ENCODE measurements around the gene NCAM2. TPM values are rescaled to one million over a fixed set of nuclear protein-coding genes. Genes with fewer than 3 reads are reported as not detected.

NCAM2 gene
- total and polyA plus RNA-seq, 2 of the 8 experiments (the other 6 are each of a cell fraction or from before 2014, with no cell fraction given): 0.14 to 1.1 TPM

GRCh38 chr21:21268061-21268471 is 269.9 kb downstream of the NCAM2 start:
- no peak overlapping the region for H2BK15ac ChIP-seq (ENCODE audit: low read length)
- H2BK20ac ChIP-seq (ENCODE audit: low read length): no peak overlapping the region
- no peak overlapping the region for H2BK5ac ChIP-seq (ENCODE audit: low read depth, low read length)
- CTCF ChIA-PET (ENCODE audit: partially characterized antibody): interaction anchor here (0.7 to 2.2 kb wide), 5 partner anchors 13 to 269 kb away, joined by 3 to 7 read pairs (median 3); partner anchors contain the start of gene NCAM2
- no peak overlapping the region for H4K8ac ChIP-seq (ENCODE audit: extremely low read depth, insufficient read depth, low read length)
- no peak overlapping the region for H3K9ac ChIP-seq (replicated peaks in 1 of 4; ENCODE audit: extremely low read depth in 1 of 4, low read depth in 3 of 4, low read length in 3 of 4)
- no peak overlapping the region for H2BK120ac ChIP-seq (replicated peaks; ENCODE audit: low read depth, low read length)
- H3K4ac ChIP-seq (replicated peaks; ENCODE audit: insufficient read length, low read depth, low read length): no peak overlapping the region
- FAIRE-seq: no peak
- H3K23me2 ChIP-seq (ENCODE audit: low read depth, low read length): no peaks in the 10 kb centered on the region
- no peak overlapping the region for H3K14ac ChIP-seq (ENCODE audit: insufficient read length)
- POLR2A ChIA-PET (ENCODE audit: partially characterized antibody): no interaction called here
- no peak for TF ChIP-seq NRF1 (IDR thresholded peaks at IDR 0.05; ENCODE audit: low read depth, low read length)
- TF ChIP-seq PHF8 (conservative IDR thresholded peaks at IDR 0.05; ENCODE audit: low read depth, low read length): no peak
- no peak for TF ChIP-seq ASH2L (IDR thresholded peaks at IDR 0.05; ENCODE audit: low read length)
- no peak for TF ChIP-seq GABPA (IDR thresholded peaks at IDR 0.05; ENCODE audit: borderline replicate concordance, insufficient read depth, low read length)
- no peak for TF ChIP-seq YY1 (IDR thresholded peaks at IDR 0.05; ENCODE audit: low read depth, low read length)
- TF ChIP-seq SIRT6 (IDR thresholded peaks at IDR 0.05; ENCODE audit: low read length): no peak
- no peak overlapping the region for H3K18ac ChIP-seq (ENCODE audit: extremely low read depth, low read length)
- no peaks in the 10 kb centered on the region for H4K20me1 ChIP-seq (replicated peaks in 1 of 2; ENCODE audit: control insufficient read depth in 1 of 2, insufficient read depth in 2 of 2, low read length in 2 of 2)
- no peaks in the 10 kb centered on the region for H3K27me3 ChIP-seq (replicated peaks in 1 of 4; ENCODE audit: control insufficient read depth in 3 of 4, extremely low read depth in 1 of 4, insufficient read depth in 3 of 4, low read length in 3 of 4)
- no peak overlapping the region for H3K27ac ChIP-seq (ENCODE audit: low read depth, low read length)
- 92% methylated on average over 6 of the region's 6 CpGs; no CpG with 5 or more reads in 1 of the 2 experiments for WGBS, 2 experiments (ENCODE audit: extremely low coverage in 1 of 2, insufficient coverage in 1 of 2, insufficient read length in 1 of 2, insufficient replicate concordance in 2 of 2, low coverage in 1 of 2, low lambda C conversion rate in 2 of 2, missing lambda C conversion rate in 1 of 2)
- no peak overlapping the region for H3K23ac ChIP-seq (ENCODE audit: insufficient read length)
- H4K5ac ChIP-seq (ENCODE audit: insufficient read length, low read depth, low read length): no peak overlapping the region
- no peak overlapping the region for H2AK5ac ChIP-seq (ENCODE audit: low read depth, low read length)
- H3K56ac ChIP-seq (replicated peaks; ENCODE audit: insufficient read length, low read depth, low read length): no peak overlapping the region
- no peak overlapping the region for H3K4me3 ChIP-seq (ENCODE audit: extremely low read depth in 1 of 4, insufficient read depth in 2 of 4, low read depth in 3 of 4, low read length in 4 of 4)
- no peak overlapping the region for H3K4me2 ChIP-seq (ENCODE audit: insufficient read depth in 1 of 2, low read depth in 2 of 2, low read length in 2 of 2)
- no peaks in the 10 kb centered on the region for H3K79me1 ChIP-seq (ENCODE audit: low read depth, low read length)
- H2BK12ac ChIP-seq (ENCODE audit: low read depth, low read length): no peak overlapping the region
- H3K79me2 ChIP-seq (ENCODE audit: control insufficient read depth in 1 of 2, insufficient read depth in 2 of 2, low read length in 2 of 2): no peaks in the 10 kb centered on the region
- no peak for DNase-seq (ENCODE audit: low read depth in 1 of 2, low spot score in 2 of 2)
- H4K91ac ChIP-seq (replicated peaks; ENCODE audit: insufficient read length, low read length): no peak overlapping the region
- no peaks in the 10 kb centered on the region for H3K4me1 ChIP-seq (replicated peaks in 1 of 4; ENCODE audit: control insufficient read depth in 3 of 4, insufficient read depth in 4 of 4, low read length in 3 of 4)
- peak overlapping the region; percentile 69 for H2AFZ ChIP-seq (ENCODE audit: low read length)
- no peaks in the 10 kb centered on the region for H3K9me3 ChIP-seq (ENCODE audit: insufficient read depth in 2 of 2, low read depth in 1 of 2, low read length in 1 of 2)
- H3K36me3 ChIP-seq (ENCODE audit: control insufficient read depth in 2 of 4, insufficient read depth in 4 of 4, low read length in 3 of 4): no peaks in the 10 kb centered on the region
